Measurements from ENCODE around the gene ARHGEF11.

The ARHGEF11 gene

DNA sequence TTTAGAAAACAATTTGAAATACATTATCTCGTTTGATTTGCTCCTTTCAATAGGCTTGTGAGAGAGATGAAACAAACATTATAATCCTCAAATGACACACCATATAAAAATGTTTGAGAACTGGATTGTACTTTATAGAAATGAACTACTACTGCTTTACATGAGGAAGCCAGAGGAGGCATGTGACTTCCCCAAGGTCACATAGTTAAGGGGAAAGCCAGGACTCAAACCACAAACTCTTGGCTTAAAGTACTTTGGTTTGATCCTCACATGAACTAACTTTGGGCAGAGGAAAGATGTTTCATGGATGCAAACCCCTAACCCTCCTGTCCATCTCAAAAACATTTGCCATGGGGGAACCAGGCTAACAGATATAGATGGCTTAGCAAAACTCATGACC lies 4.7 kb downstream of the ARHGEF11 start:
- ChIA-PET POLR2A (ENCODE audit: low non-redundant PET) (interaction anchor here (0.7 kb wide), 1 partner anchor 555 kb away, joined by 3 read pairs; no protein-coding TSS in a partner anchor), CTCF (no interaction called here)
- DNase-seq (ENCODE audit: low spot score), result no peak
- TF ChIP-seq, protein P1, sequence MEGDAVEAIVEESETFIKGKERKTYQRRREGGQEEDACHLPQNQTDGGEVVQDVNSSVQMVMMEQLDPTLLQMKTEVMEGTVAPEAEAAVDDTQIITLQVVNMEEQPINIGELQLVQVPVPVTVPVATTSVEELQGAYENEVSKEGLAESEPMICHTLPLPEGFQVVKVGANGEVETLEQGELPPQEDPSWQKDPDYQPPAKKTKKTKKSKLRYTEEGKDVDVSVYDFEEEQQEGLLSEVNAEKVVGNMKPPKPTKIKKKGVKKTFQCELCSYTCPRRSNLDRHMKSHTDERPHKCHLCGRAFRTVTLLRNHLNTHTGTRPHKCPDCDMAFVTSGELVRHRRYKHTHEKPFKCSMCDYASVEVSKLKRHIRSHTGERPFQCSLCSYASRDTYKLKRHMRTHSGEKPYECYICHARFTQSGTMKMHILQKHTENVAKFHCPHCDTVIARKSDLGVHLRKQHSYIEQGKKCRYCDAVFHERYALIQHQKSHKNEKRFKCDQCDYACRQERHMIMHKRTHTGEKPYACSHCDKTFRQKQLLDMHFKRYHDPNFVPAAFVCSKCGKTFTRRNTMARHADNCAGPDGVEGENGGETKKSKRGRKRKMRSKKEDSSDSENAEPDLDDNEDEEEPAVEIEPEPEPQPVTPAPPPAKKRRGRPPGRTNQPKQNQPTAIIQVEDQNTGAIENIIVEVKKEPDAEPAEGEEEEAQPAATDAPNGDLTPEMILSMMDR (conservative IDR thresholded peaks at IDR 0.05; ENCODE audit: low read depth), result no peak
- no peak overlapping the region for H3K27ac ChIP-seq

DNA sequence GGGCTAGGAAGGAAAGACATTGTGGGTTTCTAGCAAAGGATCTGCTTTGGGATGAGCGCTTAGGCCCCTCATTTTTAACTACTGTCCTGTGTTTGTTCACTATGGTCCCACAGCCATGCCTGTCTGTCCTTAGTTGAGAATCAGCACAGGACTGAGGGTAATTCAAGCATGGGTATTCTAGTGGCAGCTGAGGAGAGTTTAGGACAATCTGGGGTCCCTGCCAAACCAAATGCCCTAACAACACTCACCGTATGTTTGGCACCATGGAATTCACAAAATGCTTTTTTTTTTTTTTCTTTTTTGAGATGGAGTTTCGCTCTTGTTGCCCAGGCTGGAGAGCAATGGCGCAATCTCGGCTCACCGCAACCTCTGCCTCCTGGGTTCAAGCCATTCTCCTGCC lies 10.4 kb downstream of the ARHGEF11 start:
- ChIA-PET CTCF (no interaction called here), POLR2A (ENCODE audit: low non-redundant PET) (no interaction called here)

DNA sequence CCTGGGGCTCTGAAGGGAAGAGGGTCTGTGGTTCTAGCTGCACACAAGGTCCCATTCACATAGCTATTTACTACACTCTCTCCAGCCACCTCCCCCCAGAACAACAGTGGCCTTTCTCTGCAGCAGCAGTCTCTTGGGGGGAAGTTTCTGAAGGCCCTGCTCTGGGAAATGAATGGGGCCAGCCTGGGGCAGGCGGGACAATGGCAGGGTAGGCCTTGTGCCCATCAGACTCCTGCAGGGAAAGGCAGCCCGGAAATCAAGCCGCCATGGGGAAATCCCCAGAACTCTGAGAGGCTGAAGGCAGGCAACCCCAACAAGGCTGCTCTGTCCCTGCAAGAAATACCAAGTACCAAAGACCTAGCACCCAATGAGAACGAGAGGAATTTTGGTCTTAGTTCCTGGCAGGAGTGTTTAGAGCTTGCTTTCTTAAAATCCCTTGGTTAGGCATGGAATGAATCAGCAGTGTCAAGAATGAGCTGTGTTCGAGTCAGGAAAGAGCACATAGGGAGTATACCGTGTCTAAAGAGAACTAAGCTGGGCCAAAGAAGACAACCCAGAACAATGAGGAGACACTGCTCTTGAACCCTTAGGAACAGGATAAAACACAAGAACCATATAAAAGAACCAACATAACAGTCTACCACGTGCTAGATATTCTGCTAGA lies 11.3 kb downstream of the ARHGEF11 start:
- POLR2A ChIA-PET (ENCODE audit: low non-redundant PET), result no interaction called here
- no peak overlapping the region for H3K27ac ChIP-seq
- TF ChIP-seq, protein P1 (conservative IDR thresholded peaks at IDR 0.05; ENCODE audit: low read depth), result no peak
- CTCF ChIA-PET, result no interaction called here
- DNase-seq (ENCODE audit: low spot score), result no peak

More for the DNA sequence above, 10.4 kb downstream of the ARHGEF11 start:
- TF ChIP-seq, protein P1 (conservative IDR thresholded peaks at IDR 0.05; ENCODE audit: low read depth), result no peak
- no peak overlapping the region for H3K27ac ChIP-seq
- no peak for DNase-seq (ENCODE audit: low spot score)

DNA sequence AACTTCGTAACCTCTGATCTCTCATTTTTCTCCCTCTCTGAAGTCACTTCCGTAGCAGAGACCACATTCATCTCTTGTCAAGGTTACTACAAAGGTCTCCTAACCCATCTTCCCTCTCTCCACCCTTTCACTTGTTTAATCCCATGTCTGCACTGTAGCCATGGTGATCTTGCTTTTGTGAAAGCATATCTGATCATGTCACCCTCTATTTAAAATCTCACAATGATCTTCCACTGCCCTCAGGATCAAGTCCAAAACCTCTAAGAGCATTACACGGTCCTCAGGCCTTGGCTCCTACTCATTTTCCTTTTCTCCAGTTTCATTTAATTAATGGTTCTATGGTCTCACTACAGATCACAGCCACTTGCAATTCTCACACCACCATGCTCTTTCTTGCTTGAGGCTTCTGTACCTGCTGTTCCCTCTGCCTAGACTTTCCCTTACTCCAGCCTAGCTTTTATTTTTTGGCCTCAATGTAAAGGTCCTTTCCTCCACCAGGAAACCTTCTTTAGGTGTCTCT lies 12.1 kb downstream of the ARHGEF11 start:
- H3K27ac ChIP-seq, result no peak overlapping the region
- no peak for DNase-seq (ENCODE audit: low spot score)
- CTCF ChIA-PET, result no interaction called here
- POLR2A ChIA-PET (ENCODE audit: low non-redundant PET), result no interaction called here
- TF ChIP-seq, protein P1 (conservative IDR thresholded peaks at IDR 0.05; ENCODE audit: low read depth), result no peak

DNA sequence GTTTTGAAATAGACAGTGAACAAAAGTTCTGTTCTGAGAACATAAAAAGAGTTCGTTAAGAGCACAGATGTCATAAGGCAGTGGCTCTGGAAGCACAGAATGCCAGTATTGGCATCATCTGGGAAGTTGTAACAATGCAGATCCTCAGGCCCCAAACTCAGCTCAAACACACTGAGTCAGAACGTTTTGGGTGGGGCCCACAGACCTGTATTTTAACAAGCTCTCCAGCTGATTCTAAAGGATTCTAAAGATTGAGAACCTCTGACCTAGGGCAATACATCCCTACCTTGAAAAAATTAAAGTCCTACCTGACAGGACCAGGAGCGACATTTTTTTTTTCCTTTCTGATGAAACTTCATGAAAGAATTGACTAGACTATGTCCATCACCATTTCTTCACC lies 13.2 kb downstream of the ARHGEF11 start:
- POLR2A ChIA-PET (ENCODE audit: low non-redundant PET), result no interaction called here
- TF ChIP-seq, protein P1 (conservative IDR thresholded peaks at IDR 0.05; ENCODE audit: low read depth), result no peak
- DNase-seq (ENCODE audit: low spot score), result no peak
- CTCF ChIA-PET, result no interaction called here
- H3K27ac ChIP-seq, result no peak overlapping the region

DNA sequence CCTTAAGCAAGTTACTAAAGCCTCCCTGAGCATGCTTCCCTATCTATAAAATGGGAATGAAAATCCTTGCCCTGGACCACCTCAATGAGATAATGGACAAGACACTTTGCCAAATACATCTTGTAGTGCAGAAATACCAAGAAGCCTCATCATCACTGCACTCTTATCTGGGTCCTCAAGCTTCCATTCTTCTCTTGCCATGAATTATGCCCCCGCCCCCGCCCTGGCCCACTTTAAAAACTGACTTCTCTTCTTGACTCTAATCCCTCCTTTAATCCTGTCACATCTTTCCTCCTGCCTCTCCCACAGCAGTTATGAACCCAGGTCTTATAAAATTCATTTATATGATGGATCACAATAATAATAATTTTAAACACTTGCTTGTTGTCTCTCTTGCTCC lies 14.8 kb downstream of the ARHGEF11 start:
- ChIA-PET POLR2A (ENCODE audit: low non-redundant PET) (no interaction called here), CTCF (no interaction called here)
- no peak for DNase-seq (ENCODE audit: low spot score)
- TF ChIP-seq, protein P1 (conservative IDR thresholded peaks at IDR 0.05; ENCODE audit: low read depth), result no peak
- no peak overlapping the region for H3K27ac ChIP-seq
